ENCODE measurements around the gene FBXO41. TPM values are rescaled to one million over a fixed set of nuclear protein-coding genes. Genes with fewer than 3 reads are reported as not detected.

Gene FBXO41
- total RNA-seq, 1 donor from 2014 or later = 1.3 TPM

DNA sequence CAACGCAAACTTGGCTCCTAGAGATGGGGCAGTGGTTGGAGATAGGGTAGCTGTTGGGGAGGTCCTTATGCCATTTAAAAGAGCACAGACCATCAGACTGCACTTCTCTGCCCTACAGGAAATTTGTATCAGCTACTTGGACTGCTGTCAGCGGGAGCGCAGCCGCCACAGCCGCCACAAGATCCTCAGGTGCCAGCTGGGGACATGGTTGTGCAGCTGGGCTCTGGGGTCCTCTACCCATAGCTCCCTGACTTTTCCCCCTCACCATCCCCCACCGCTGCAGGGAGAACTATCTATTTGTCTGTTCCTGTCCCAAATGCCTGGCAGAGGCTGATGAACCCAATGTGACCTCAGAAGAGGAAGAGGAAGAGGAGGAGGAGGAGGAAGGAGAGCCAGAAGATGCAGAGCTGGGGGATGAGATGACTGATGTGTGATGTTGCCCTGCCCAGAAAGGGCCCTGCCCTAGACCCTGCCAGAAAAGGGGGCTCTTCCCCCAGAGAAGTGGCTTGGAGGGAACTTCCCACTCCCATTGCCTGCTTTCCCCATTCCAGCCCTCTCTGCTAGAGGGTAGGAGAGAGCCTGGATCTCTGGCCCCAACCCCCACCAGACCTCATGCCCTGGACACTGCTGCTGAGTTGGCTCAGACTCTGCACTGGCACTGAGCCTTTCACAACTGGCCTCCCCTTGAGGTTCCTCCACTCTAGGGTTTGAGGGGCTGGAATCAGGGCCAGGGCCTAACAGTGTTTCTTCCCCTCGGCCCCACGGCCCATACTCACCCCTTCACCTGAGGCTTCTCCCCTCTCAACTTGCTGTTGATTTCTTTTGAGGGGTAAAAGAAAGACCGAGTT lies 58.5 kb downstream of the FBXO41 start:
- DNase-seq (ENCODE audit: low spot score) = no peak

GRCh38 chr2:73223821-73224220 lies 60.5 kb downstream of the FBXO41 start:
- intact Hi-C loops (cut with DNase I) = no loop called here
- no peak for DNase-seq (ENCODE audit: low spot score)

More for the DNA sequence above, 58.5 kb downstream of the FBXO41 start:
- intact Hi-C loops (cut with DNase I) = no loop called here

GRCh38 chr2:73218298-73218697 lies 66.0 kb downstream of the FBXO41 start:
- intact Hi-C loops (cut with DNase I) = no loop called here
- DNase-seq (ENCODE audit: low spot score) = no peak

GRCh38 chr2:73217826-73218225 lies 66.5 kb downstream of the FBXO41 start:
- intact Hi-C loops (cut with DNase I) = no loop called here
- no peak for DNase-seq (ENCODE audit: low spot score)

- intact Hi-C loops (cut with DNase I) = no loop called here
- no peak for DNase-seq (ENCODE audit: low spot score)
Measured at GRCh38 chr2:73217160-73217559, 67.1 kb downstream of the FBXO41 start.

GRCh38 chr2:73215254-73215653 lies 69.0 kb downstream of the FBXO41 start:
- intact Hi-C loops (cut with DNase I) = no loop called here
- DNase-seq (ENCODE audit: low spot score) = no peak

DNA sequence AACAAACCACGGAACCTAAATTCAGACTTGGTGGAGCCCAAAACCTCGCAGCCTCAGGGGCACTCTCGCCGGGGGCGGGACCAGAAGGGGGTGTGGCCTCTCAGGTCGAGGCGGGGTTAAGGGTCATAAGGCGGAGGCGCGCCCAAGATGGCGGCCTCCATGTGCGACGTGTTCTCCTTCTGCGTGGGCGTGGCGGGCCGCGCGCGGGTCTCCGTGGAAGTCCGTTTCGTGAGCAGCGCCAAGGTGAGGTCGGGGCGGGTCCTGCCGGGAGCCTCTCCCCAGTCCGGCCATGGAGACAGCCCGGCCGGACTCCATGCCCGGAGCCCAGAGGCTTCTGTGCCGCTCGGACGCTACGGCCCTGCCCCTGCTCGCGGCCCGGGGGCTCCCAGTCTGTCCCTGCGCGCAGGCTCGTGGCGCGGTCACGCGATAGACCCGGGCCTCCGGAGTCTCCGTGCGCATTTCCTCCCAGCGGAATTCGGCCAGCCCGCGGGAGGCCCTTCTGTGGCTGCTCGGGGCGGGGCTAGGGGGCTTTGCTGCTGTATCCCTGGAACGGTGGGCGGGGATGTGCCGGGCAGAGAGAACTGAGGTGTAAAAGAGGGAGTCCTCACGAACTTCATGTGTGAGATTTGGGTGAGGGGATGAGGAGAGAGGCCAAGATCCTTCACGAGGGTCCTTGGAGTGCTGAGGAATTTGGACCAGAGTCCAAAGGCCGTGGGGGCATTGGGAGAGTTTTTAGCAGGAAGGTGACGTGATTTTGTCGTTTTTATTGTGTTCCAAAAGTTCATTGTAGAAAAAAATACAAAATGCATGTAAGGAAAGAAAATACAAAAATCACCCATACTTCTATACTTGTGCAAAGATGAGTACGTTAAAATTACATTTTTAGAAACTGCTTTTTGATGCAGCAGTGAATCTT lies 69.9 kb downstream of the FBXO41 start, which contains the start of gene SMYD5:
Gene SMYD5 (plus strand): TSS at position 126 of the 916 bp plus-strand sequence. CDS start 22 bp downstream, at position 148.
- DNase-seq (ENCODE audit: low spot score) = peak; percentile 91
- intact Hi-C loops (cut with DNase I) = loop anchor here (1.0 to 5.0 kb wide), 3 partner anchors 19 to 322 kb away; partner anchors contain the start of gene PRADC1

DNA sequence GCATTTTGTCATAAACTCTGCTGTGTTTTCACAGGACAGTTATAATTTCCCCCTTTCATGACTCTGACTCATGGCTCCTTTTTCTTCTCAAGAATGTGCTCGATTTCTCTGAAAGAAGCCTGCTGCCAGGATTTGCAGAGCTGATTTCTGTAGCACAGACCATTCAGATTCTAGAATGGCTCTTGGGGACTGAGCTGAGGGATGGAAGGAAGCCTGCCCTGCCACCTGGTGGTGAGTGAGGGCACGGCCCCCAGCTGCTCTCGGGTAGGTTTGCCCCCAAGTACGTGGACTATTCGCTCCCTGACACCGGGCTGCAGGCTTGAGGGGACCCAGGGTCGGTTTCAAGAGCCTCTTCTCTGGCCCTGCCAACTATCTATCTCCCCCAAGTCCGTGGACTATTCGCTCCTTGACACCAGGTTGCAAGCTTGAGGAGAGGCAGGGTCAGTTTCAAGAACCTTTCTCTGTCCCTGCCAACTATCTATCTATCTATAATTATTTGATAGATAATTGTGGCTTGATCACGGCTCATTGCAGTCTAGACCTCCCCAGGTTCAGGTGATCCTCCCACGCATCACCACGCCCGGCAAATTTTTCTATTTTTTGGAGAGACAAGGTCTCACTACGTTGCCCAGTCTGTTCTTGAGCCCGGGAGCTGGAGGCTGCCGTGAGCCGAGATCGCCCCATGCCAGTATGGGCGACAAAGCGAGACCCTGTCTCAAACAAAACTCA lies 71.7 kb downstream of the FBXO41 start:
- intact Hi-C loops (cut with DNase I) = loop anchor here (5.0 kb wide), 2 partner anchors 35 to 320 kb away; no protein-coding TSS in a partner anchor
- DNase-seq (ENCODE audit: low spot score) = peak; percentile 82

GRCh38 chr2:73212098-73212447 lies 72.2 kb downstream of the FBXO41 start:
- intact Hi-C loops (cut with DNase I) = loop anchor here (5.0 kb wide), 2 partner anchors 35 to 320 kb away; no protein-coding TSS in a partner anchor
- no peak for DNase-seq (ENCODE audit: low spot score)

DNA sequence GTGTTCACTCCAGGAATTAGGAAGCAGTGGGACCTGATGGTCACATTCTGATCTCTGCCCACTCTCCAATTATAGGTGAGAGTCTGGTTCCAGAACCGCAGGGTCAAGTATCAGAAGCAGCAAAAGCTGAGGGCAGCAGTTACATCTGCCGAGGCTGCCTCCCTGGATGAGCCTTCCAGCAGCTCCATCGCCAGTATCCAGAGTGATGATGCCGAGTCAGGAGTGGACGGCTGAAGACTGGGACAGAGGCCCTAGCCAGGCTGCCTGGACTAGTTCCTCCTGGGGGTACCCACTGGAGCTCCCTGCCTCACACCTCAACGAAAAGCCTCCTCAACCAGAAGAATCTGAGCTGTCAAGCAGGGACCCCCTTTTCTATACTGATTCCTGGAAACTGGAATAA lies 73.6 kb downstream of the FBXO41 start:
- intact Hi-C loops (cut with DNase I) = loop anchor here (5.0 kb wide), 2 partner anchors 33 to 318 kb away; no protein-coding TSS in a partner anchor

GRCh38 chr2:73210019-73210418 lies 74.3 kb downstream of the FBXO41 start:
- intact Hi-C loops (cut with DNase I) = loop anchor here (5.0 kb wide), 2 partner anchors 33 to 318 kb away; no protein-coding TSS in a partner anchor
- no peak for DNase-seq (ENCODE audit: low spot score)

More for the DNA sequence above, 73.6 kb downstream of the FBXO41 start:
- DNase-seq (ENCODE audit: low spot score) = no peak

GRCh38 chr2:73208258-73208657 lies 76.0 kb downstream of the FBXO41 start:
- no peak for DNase-seq (ENCODE audit: low spot score)
- intact Hi-C loops (cut with DNase I) = no loop called here

DNA sequence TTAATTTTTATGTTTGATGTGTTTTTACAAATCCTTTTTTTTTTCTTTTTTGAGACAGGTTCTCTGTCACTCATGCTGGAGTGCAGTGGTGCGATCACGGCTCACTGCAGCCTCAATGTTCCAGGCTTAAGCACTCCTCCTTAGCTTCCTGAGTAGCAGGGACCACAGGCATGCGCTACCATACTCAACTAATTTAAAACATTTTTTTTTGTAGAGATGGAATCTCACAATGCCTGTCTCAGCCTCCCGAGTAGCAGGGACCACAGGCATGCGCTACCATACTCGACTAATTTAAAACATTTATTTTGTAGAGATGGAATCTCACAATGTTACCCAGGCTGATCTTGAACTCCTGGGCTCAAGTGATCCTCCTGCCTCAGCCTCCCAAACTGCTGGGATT lies 78.7 kb downstream of the FBXO41 start:
- no peak for DNase-seq (ENCODE audit: low spot score)
- intact Hi-C loops (cut with DNase I) = no loop called here

Other genes starting within 250 kb of the FBXO41 start
- gene SFXN5, start 212.8 kb downstream of the FBXO41 start, total RNA-seq = 13.3 TPM
- 38.1 TPM for gene RAB11FIP5, start 171.5 kb downstream of the FBXO41 start, total RNA-seq
- not detected for gene NOTO, start 81.9 kb downstream of the FBXO41 start, total RNA-seq
- 24.7 TPM for gene SMYD5, start 70.2 kb downstream of the FBXO41 start, total RNA-seq
- 85.8 TPM for gene PRADC1, start 51.2 kb downstream of the FBXO41 start, total RNA-seq
- 186 TPM for gene CCT7, start 50.2 kb downstream of the FBXO41 start, total RNA-seq
- not detected for gene EGR4, start 9.1 kb upstream of the FBXO41 start, total RNA-seq
- 11.6 TPM for gene ALMS1, start 101.4 kb upstream of the FBXO41 start, total RNA-seq